CD4-positive, alpha-beta T cell treated with Interleukin-1 beta for 1 hour (primary cell): ENCODE results near the gene MAL.

Source experiments
- DNase-seq, 2 donors: peaks; one replicate each; pipeline ENCODE4 v3.0.0-alpha.2; 2020 to 2022

MAL gene

DNA sequence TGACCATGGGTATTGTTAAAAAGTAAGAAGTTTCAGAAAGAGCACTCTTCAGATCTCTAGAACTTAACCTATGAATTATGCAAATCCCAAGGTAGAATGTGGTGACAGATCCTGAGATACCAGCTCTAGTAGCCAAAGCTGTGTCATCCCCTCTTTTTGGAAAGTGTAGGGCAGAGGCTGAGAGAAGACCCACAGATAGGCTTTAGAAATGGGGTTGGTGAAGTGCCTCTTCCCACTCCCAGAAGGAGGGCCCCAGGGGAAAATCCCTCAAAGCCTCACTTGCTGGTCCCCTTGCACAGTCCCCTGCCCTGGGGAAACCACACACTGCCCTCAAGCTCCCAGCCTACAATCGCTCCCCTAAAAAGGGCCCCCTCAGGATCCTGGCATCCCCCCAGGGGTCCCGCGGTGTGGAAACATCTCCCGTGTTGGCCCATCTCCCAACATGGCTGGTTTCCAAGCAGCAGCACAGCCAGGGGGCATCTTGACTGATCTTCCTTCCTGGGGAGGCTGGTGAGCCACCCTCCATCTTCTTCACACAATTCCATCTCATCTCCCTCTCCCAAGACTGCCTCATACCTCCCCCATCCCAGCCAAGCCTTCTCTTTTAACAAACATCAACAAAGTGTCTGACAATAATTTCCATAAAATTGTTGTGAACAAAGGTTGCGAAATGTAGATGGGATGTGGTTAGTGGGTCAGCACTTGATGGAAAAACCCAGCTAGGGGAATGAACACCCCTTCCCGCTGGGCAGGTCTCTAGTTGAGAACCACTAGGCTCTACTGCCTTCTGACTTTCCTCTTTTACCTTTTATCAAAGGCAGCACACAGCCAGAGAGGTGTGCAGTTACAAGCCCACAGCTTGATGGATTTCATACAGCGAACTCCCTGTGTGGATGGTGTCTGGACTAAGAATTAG, 25.1 kb downstream of the MAL start:
- no peak for DNase-seq

- DNase-seq: no peak
Observed at GRCh38 chr2:95051626-95052025, 26.1 kb downstream of the MAL start.

GRCh38 chr2:95052307-95052706, 26.8 kb downstream of the MAL start:
- DNase-seq: no peak

- no peak for DNase-seq
Observed at GRCh38 chr2:95052804-95053479, 27.4 kb downstream of the MAL start.

- DNase-seq: no peak
Observed at GRCh38 chr2:95053543-95053942, 28.0 kb downstream of the MAL start.

GRCh38 chr2:95054016-95054415, 28.5 kb downstream of the MAL start:
- no peak for DNase-seq

GRCh38 chr2:95055262-95055661, 29.8 kb downstream of the MAL start:
- no peak for DNase-seq

DNA sequence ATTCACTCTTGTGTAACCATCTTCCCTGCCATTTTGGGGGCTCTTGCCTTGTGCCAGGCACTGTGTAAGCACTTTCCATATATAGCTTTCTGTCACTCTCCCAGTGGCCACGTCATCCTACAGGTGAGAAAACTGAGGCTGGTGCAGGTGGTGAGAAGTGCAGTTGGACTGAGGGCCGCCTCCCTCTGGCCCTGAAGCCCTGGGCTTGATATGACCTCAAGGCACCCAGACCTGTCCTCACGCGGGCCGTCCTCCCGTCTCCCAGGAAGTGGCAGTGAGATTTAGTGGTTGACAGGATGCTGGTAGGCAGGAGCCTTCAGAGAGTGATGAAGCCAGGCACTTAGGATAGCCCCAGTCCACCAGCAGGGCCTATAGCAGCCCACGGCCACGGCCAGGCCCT, 30.5 kb downstream of the MAL start:
- DNase-seq: no peak

GRCh38 chr2:95056461-95057459, 31.3 kb downstream of the MAL start:
- no peak for DNase-seq

GRCh38 chr2:95057535-95058370, 32.2 kb downstream of the MAL start:
- no peak for DNase-seq

- no peak for DNase-seq
Observed at GRCh38 chr2:95058466-95058988, 33.0 kb downstream of the MAL start.

- no peak for DNase-seq
Observed at GRCh38 chr2:95058989-95059641, 33.6 kb downstream of the MAL start.

DNA sequence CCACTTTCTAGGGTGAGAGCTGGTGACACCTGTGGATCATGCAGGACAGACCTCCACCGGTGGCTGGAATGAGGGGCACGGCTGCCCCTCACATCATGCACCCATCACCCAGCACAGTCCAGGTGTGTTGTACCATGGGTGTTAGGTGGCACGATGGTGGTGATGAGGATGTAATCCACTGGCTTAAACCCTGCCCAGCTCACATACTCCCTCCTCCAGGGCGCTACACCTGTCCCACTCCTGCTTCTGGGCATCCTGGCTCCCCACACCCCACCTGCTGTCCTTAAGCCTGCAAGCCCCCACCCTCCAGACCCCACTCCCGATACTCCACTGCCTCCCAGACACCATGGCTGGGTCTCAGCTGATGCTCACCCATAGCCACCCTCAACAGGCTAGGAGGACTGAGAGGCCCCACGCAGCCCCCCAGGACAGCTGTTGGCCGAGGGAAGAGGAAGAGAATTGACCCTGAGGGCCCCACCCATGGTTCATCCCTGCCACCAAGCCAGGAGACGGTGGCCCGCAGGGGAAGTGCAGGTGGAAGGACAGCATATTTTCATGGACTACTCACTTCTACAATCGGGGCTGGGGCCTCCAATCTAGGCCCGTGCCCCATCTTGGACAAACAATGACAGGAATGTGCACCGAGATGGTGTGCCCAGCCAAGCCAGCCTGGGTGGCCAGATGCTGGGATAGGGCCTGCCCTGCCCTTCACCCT, 34.3 kb downstream of the MAL start:
- no peak for DNase-seq

DNA sequence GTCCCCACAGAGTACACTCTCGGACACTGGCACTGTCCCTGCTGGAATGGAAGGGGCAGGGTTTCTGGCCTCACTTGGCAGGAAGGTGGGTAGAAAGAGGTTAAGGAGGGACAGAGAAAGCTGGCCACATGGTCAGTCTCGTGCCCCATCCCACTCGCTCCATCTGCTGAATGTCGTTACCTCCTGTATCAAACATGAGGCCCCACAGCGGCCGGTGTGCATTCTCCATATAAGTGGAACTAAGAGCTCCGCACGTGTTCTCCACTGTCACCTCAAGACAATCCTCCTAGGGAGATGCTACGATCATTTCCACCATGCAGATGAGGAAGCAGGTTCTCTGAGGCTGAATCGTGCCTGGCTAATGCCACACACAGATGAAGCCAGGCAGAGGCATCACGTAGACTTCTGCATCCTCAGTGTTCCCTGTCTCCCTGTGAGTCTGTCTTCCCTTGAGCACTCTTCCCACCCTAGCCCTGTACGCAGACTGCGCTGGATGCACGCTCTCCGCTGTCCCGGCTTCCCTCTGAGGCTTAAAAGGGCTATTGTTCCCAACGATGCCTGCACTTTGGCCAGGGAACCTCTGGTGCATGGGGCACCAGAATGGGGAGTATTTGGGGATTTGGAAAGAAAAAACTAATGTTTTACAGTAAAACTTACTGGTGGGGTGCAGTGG, 35.1 kb downstream of the MAL start:
- DNase-seq: no peak

GRCh38 chr2:95061119-95061512, 35.6 kb downstream of the MAL start:
- no peak for DNase-seq

- DNase-seq: no peak
Observed at GRCh38 chr2:95061601-95062183, 36.2 kb downstream of the MAL start.

DNA sequence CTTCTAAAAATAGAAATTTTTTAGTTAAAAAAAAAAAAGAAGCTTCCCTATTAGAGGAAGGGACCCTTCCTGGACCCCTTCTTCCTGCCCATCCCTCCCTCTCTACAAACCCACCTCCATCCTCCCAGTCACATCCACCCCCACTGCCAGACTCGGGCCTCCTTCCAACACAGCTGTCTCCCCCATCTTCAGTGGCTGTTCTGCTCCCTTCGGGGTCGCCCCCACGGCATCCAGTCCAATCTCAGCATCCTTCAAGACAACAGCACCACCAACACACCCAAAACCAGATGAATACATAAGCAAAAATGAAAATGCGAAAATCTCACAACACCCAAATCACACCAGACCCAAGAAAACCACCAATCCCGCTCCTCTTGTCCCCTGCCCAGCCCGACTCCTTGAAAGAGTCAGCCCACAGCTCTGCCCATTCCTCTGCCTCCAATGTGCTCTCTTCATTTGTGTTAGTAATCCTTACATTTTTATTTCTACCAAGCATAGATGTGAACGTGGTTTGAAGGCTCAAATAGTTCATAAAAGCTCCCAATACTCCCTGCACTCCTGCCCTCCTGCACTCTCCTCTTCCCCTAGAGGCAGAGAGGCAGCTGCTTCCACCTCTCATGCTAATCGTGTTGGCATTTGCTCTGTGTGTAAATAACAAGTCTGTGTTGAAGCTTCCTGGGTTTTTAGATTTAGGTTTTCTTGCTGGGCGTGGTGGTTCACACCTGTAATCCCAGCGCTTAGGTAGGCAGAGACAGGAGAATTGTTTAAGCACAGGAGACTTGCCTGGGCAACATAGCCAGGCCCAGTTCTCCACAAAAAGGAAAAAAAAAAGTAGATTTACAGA, 37.0 kb downstream of the MAL start:
- no peak for DNase-seq

GRCh38 chr2:95063086-95063958, 37.8 kb downstream of the MAL start:
- DNase-seq: no peak
